Ishikawa (cell line): Measurements from ENCODE around the gene DENND1B.

Experiments
- CEBPB ChIP-seq: IDR thresholded peaks from 2 replicates; pipeline ENCODE4 v1.6.1; 2012
- CREB1 ChIP-seq: IDR thresholded peaks from 2 replicates; pipeline ENCODE4 v1.6.1; 2012; ENCODE audit warnings: low read depth
- EGR1 ChIP-seq: IDR thresholded peaks from 2 replicates; pipeline ENCODE4 v1.6.1; 2012
- EP300 ChIP-seq: IDR thresholded peaks from 2 replicates; pipeline ENCODE4 v1.6.1; 2012; ENCODE audit warnings: borderline replicate concordance
- FOXM1 ChIP-seq: IDR thresholded peaks from 2 replicates; pipeline ENCODE4 v1.6.1; 2012; ENCODE audit warnings: low read depth, borderline replicate concordance
- NFIC ChIP-seq: IDR thresholded peaks from 2 replicates; pipeline ENCODE4 v1.6.1; 2012
- RAD21 ChIP-seq: IDR thresholded peaks from 2 replicates; pipeline ENCODE4 v1.6.1; 2012; ENCODE audit warnings: low read depth
- TAF1 ChIP-seq: IDR thresholded peaks from 2 replicates; pipeline ENCODE4 v1.6.1; 2012; ENCODE audit warnings: low read depth, mild to moderate bottlenecking
- TCF12 ChIP-seq: IDR thresholded peaks from 2 replicates; pipeline ENCODE4 v1.6.1; 2012; ENCODE audit warnings: low read depth
- TEAD4 ChIP-seq: IDR thresholded peaks from 2 replicates; pipeline ENCODE4 v1.6.1; 2012
- YY1 ChIP-seq: IDR thresholded peaks from 2 replicates; pipeline ENCODE4 v1.6.1; 2012; ENCODE audit warnings: low read depth
- ZBTB7A ChIP-seq: IDR thresholded peaks from 2 replicates; pipeline ENCODE4 v1.6.1; 2012; ENCODE audit warnings: low read depth
- TF ChIP-seq, protein P1 (sequence below): IDR thresholded peaks from 2 replicates; pipeline ENCODE4 v1.6.1; 2012
- TF ChIP-seq, protein P2 (sequence below): IDR thresholded peaks from 2 replicates; pipeline ENCODE4 v1.6.1; 2012
- TF ChIP-seq, protein P3 (sequence below): IDR thresholded peaks from 2 replicates; pipeline ENCODE4 v1.6.1; 2012; ENCODE audit warnings: low read depth, mild to moderate bottlenecking

Gene DENND1B

DNA sequence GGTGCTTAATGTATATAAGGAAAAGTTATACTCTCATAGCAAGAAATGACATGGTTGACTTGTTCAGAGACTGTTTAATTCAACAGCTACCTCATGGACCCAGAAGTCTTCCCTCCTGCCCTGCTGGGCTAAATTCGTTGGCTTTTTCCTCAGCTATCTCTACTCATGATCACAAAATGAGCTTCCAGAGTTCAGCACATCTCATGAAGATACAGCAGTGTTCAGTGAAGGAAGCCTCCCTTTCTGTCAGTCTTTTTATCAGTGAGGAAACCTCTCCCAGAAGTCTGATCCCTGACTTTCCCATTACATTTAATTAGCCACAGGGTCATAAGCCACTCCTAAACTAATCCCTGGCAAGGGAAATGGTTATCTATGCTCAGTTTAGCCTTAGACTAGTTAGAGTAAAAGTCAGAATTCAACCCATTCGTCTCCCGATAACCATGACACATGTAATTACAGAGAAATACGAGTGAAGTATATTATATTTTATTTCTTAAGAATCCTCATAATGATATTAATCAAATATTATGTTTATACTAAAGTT is 97.5 kb downstream of the DENND1B start:
- no peak for TF ChIP-seq TAF1
- TF ChIP-seq TCF12, result no peak
- TF ChIP-seq EGR1, result no peak
- no peak for TF ChIP-seq TEAD4
- TF ChIP-seq FOXM1, result no peak
- TF ChIP-seq YY1, result no peak
- TF ChIP-seq, protein P1, sequence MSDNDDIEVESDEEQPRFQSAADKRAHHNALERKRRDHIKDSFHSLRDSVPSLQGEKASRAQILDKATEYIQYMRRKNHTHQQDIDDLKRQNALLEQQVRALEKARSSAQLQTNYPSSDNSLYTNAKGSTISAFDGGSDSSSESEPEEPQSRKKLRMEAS, result no peak
- TF ChIP-seq RAD21, result no peak
- TF ChIP-seq ZBTB7A, result no peak
- no peak for TF ChIP-seq EP300
- no peak for TF ChIP-seq CREB1
- TF ChIP-seq, protein P2, sequence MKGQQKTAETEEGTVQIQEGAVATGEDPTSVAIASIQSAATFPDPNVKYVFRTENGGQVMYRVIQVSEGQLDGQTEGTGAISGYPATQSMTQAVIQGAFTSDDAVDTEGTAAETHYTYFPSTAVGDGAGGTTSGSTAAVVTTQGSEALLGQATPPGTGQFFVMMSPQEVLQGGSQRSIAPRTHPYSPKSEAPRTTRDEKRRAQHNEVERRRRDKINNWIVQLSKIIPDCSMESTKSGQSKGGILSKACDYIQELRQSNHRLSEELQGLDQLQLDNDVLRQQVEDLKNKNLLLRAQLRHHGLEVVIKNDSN, result no peak

DNA sequence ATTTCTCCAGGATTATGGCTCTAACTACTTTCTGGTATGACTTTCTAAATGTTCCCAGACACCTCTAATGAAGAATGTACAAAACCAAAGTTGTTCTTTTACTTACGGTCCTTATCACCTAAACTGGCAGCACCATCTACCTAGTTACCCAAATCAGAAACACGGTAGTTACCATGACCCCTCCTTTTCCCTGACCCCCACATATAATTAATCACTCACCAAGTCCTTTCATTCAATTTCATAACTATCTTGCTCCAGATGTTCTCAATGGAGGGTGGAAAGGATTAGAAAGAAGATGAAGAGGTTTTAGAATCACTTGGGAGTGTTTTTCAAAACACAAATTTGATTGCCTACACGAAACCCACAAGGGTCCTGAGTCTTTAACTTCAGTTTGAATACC is 98.0 kb downstream of the DENND1B start:
- TF ChIP-seq EP300 (no peak), TCF12 (no peak), FOXM1 (no peak), RAD21 (no peak), TAF1 (no peak), TEAD4 (no peak), ZBTB7A (no peak), CREB1 (no peak), NFIC (no peak), YY1 (no peak)
- TF ChIP-seq, protein P3, sequence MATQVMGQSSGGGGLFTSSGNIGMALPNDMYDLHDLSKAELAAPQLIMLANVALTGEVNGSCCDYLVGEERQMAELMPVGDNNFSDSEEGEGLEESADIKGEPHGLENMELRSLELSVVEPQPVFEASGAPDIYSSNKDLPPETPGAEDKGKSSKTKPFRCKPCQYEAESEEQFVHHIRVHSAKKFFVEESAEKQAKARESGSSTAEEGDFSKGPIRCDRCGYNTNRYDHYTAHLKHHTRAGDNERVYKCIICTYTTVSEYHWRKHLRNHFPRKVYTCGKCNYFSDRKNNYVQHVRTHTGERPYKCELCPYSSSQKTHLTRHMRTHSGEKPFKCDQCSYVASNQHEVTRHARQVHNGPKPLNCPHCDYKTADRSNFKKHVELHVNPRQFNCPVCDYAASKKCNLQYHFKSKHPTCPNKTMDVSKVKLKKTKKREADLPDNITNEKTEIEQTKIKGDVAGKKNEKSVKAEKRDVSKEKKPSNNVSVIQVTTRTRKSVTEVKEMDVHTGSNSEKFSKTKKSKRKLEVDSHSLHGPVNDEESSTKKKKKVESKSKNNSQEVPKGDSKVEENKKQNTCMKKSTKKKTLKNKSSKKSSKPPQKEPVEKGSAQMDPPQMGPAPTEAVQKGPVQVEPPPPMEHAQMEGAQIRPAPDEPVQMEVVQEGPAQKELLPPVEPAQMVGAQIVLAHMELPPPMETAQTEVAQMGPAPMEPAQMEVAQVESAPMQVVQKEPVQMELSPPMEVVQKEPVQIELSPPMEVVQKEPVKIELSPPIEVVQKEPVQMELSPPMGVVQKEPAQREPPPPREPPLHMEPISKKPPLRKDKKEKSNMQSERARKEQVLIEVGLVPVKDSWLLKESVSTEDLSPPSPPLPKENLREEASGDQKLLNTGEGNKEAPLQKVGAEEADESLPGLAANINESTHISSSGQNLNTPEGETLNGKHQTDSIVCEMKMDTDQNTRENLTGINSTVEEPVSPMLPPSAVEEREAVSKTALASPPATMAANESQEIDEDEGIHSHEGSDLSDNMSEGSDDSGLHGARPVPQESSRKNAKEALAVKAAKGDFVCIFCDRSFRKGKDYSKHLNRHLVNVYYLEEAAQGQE, result no peak
- TF ChIP-seq, protein P2, result no peak

DNA sequence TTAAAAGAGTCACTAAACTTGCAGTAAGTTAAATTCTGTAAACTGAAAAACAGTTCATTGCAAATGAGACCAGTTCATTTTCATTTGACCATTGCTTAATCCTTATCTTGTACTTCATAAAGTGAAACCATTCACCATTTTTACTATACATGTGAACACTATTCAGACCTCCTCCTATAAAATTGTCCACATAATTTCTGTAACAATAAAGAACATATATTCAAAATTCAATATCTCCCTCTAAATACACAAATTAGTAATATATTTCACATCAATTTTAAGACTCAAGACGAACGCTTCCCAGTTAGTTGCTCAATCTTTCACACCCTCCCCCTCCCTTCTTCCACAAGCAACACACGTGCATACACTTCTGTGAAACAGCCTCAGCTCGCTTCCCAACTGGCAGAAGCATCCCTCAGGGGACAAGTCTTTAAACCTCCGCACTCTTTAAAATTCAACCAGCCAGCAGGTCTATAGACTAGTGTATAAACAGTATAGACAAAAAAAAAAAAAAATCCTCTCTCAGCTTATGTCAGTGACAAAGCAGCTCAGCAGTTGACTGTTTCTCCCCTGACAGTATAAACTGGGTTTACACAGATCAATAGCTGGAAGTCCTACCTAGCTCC is 99.6 kb downstream of the DENND1B start:
- TF ChIP-seq EP300 (no peak), TAF1 (no peak), ZBTB7A (no peak), EGR1 (no peak), RAD21 (no peak), CREB1 (no peak), NFIC (no peak), YY1 (no peak), CEBPB (no peak), FOXM1 (no peak), TEAD4 (no peak)
- TF ChIP-seq, protein P1, result no peak
- TF ChIP-seq, protein P3, result no peak
- TF ChIP-seq, protein P2, result no peak

DNA sequence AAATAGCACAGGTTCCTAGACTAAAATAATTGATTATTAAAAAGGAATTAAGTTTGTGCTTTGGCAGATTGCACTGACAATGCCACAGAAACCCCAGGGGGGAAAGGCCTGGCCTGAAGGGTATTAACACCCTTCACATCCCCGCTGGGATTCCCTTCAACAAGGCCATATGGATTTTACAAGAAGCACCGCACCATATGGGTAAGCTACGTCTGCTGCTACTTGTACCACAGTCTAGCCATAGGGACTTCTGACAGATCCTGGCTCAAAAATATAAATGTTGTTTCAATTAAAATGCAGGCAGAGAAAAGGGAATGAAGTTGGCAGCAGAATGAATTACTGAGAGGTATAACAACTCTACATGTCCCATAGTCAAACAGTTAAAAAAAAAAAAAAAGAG is 101.0 kb downstream of the DENND1B start:
- TF ChIP-seq FOXM1 (no peak), TEAD4 (no peak), NFIC (no peak)

DNA sequence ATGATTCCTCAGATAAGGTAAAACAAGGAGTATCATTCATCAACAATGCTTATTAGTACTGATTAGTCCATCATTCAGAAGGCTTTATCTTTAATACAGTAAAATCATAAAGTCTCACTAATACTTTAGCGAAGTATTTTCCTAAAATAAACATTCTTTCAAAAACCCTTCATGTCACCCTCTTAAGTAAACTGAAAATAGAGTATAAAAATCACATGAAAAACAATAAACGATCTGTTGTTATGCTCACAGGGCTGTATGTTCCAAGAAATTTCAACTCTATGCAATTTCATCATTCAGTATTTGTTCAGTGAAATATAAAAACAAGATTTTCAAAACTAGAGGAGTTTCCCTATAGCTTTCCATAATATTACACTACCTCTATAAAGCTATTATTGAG is 102.0 kb downstream of the DENND1B start:
- TF ChIP-seq NFIC (no peak), TCF12 (no peak), TEAD4 (no peak), TAF1 (no peak)
- TF ChIP-seq, protein P1, result no peak
